Measurements from ENCODE around the gene ELP5.
"Not testable (repeated sequence)": the region's sequence is repeated elsewhere in the genome, so short reads cannot be mapped to it uniquely, and the experiment has no call there.

Gene ELP5

GRCh38 chr17:7237266-7237760 lies 14.7 kb upstream of the ELP5 start:
- DNase-seq: no peak

GRCh38 chr17:7237761-7238419 lies 14.1 kb upstream of the ELP5 start:
- peak; percentile 88 for DNase-seq

GRCh38 chr17:7238420-7239090 lies 13.5 kb upstream of the ELP5 start:
- DNase-seq: peak; percentile 64

GRCh38 chr17:7239091-7240027 lies 12.7 kb upstream of the ELP5 start, which contains the start of gene PHF23:
Gene PHF23, minus strand, starts transcription at chr17:7239457. Its CDS starts 178 bp downstream, at chr17:7239279.
- peak; percentile 100 for DNase-seq

- no peak for DNase-seq
These were observed 11.6 kb upstream of the ELP5 start for GRCh38 chr17:7240375-7240774.

GRCh38 chr17:7241090-7241733 lies 10.8 kb upstream of the ELP5 start:
- DNase-seq: no peak

GRCh38 chr17:7241783-7242716 lies 10.0 kb upstream of the ELP5 start, which contains the start of gene GABARAP:
Gene GABARAP, minus strand, starts transcription at chr17:7242449. Its CDS starts 119 bp downstream, at chr17:7242330.
- DNase-seq: peak; percentile 90

- peak; percentile 93 for DNase-seq
These were observed 9.1 kb upstream of the ELP5 start for GRCh38 chr17:7242717-7243452.

GRCh38 chr17:7243453-7243729 lies 8.6 kb upstream of the ELP5 start:
- DNase-seq: no peak

GRCh38 chr17:7243838-7244237 lies 8.2 kb upstream of the ELP5 start:
- not testable (repeated sequence) for DNase-seq

GRCh38 chr17:7246779-7247178 lies 5.2 kb upstream of the ELP5 start:
- DNase-seq: no peak

GRCh38 chr17:7248796-7249195 lies 3.2 kb upstream of the ELP5 start:
- no peak for DNase-seq

GRCh38 chr17:7249214-7249613 lies 2.8 kb upstream of the ELP5 start:
- no peak for DNase-seq

- no peak for DNase-seq
These were observed 2.2 kb upstream of the ELP5 start for GRCh38 chr17:7249830-7250229.

- peak; percentile 67 for DNase-seq
These were observed 1.1 kb upstream of the ELP5 start for GRCh38 chr17:7250695-7251627.

- peak; percentile 99 for DNase-seq
These were observed 297 bp upstream of the ELP5 start, which contains the start of gene CTDNEP1 for GRCh38 chr17:7251661-7252175. Gene CTDNEP1, minus strand, starts transcription at chr17:7251734. Its CDS starts 438 bp downstream, at chr17:7251296.

- DNase-seq: no peak
These were observed 1.1 kb downstream of the ELP5 start for GRCh38 chr17:7253082-7253481.

- DNase-seq: no peak
These were observed 2.5 kb downstream of the ELP5 start for GRCh38 chr17:7254511-7254910.

GRCh38 chr17:7256766-7257456 lies 4.9 kb downstream of the ELP5 start:
- no peak for DNase-seq
